ENCODE measurements around the gene OR51A4.

OR51A4 gene

DNA sequence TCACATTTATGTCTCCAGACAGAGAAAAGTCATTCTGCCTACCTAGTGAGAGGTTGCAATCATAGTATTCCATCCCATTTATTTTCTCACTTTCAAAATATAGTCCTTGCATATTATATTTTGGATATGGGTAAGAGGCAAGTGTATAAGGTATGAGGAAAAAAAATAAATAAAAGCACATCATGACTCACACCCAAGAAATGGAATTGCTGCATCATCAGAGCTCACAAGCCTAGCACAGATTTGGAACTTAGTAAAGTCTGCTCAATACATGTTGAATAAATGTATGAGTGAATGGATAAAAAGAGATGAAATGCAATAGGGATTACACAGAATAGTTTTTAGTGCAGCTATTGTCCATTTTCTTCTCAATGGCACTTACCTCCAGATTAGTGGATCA, 20.8 kb downstream of the OR51A4 start:
- TF ChIP-seq, protein P1, sequence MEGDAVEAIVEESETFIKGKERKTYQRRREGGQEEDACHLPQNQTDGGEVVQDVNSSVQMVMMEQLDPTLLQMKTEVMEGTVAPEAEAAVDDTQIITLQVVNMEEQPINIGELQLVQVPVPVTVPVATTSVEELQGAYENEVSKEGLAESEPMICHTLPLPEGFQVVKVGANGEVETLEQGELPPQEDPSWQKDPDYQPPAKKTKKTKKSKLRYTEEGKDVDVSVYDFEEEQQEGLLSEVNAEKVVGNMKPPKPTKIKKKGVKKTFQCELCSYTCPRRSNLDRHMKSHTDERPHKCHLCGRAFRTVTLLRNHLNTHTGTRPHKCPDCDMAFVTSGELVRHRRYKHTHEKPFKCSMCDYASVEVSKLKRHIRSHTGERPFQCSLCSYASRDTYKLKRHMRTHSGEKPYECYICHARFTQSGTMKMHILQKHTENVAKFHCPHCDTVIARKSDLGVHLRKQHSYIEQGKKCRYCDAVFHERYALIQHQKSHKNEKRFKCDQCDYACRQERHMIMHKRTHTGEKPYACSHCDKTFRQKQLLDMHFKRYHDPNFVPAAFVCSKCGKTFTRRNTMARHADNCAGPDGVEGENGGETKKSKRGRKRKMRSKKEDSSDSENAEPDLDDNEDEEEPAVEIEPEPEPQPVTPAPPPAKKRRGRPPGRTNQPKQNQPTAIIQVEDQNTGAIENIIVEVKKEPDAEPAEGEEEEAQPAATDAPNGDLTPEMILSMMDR (conservative IDR thresholded peaks at IDR 0.05; ENCODE audit: control insufficient read depth, insufficient read depth, low read depth, low read length), result no peak
- DNase-seq (ENCODE audit: low read depth), result peak; percentile 2
- no peak overlapping the region for H3K4me3 ChIP-seq (ENCODE audit: control insufficient read depth, low read depth, low read length)

DNA sequence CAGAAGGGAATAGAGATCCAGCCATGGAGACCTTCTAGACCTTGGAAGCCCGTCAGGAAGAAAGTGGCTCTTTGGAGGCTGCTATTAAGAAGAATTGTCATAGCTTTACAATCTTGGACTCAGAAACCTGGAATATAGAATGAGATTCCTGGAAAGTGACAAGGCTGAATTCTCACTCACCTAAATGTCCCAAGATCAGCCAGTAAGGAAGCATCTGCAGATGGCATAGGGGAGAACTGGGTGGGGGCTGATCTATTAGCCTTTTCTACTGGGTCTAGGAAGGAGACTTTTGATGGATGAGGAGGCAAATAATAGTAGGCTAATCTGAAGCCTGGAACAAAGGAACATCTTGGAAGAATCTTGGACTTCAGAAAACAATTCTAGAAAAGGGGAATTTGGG, 23.2 kb downstream of the OR51A4 start, which contains the start of gene OR51G1:
Gene OR51G1 (minus strand): TSS at position 101 of the 400 bp plus-strand sequence. CDS start 0 bp downstream, at position 101.
- H3K4me3 ChIP-seq (ENCODE audit: control insufficient read depth, low read depth, low read length), result no peak within 1 kb of the TSS
- no peak for DNase-seq (ENCODE audit: low read depth)
- TF ChIP-seq, protein P1 (conservative IDR thresholded peaks at IDR 0.05; ENCODE audit: control insufficient read depth, insufficient read depth, low read depth, low read length), result no peak

DNA sequence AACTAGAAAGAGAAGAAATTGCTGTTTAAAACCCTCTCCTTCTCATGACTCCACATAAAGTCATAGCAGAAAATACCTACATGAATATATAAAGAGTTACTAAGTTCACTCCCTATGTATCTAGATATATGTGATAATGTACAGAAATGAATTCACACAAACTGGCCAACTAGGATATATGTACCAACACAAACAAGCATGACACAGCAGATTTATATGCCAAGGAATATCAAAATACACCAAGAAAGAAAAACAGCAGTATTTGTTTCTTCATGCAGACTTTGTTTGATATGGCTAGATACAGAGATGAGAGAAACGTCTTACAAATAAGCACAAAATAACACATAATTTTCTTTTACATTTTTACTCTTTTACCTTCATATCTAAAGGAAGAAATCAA, 25.1 kb downstream of the OR51A4 start:
- TF ChIP-seq, protein P1 (conservative IDR thresholded peaks at IDR 0.05; ENCODE audit: control insufficient read depth, insufficient read depth, low read depth, low read length), result no peak
- DNase-seq (ENCODE audit: low read depth), result no peak
- H3K4me3 ChIP-seq (ENCODE audit: control insufficient read depth, low read depth, low read length), result no peak overlapping the region

DNA sequence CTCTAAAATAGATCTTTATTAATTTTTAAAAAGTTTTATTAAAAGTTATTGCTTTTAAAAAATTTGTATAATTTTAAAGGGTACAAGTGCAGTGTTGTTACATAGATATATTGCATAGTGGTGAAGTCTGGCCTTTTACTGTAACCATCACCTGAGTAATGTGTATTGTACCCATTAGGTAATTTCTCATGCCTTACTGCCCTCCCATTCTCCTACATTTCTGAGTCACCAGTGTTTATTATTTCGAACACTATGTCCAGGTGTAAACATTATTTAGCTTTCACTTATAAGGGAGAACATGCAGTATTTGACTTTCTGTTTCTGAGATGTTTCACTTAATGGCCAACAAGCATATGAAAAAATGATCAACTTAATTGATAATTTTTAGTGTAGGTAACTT, 25.6 kb downstream of the OR51A4 start:
- peak; percentile 2 for DNase-seq (ENCODE audit: low read depth)
- TF ChIP-seq, protein P1 (conservative IDR thresholded peaks at IDR 0.05; ENCODE audit: control insufficient read depth, insufficient read depth, low read depth, low read length), result no peak
- H3K4me3 ChIP-seq (ENCODE audit: control insufficient read depth, low read depth, low read length), result no peak overlapping the region

DNA sequence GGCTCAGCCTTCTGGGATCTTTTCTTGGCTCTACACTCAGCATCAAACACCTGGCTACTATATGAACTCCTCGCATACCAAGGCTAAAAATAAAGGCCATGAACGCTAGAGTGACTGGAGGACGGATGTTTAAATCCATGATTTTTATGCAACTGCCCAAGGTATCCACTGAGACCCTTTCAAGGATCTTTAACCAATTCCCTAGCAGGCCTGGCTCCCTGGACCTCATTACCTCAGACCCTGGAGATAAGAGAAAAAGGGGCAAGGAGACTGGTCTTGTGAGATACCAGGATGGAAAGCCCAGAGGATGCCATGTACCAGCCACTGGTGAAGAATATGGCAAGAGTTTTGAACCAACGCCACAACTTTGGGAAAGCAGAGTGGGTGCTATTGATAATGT, 28.2 kb downstream of the OR51A4 start, which contains the start of gene OR51G2:
Gene OR51G2 (minus strand): TSS at position 101 of the 400 bp plus-strand sequence. CDS start 3,687 bp downstream, outside the sequence.
- DNase-seq (ENCODE audit: low read depth), result no peak
- TF ChIP-seq, protein P1 (conservative IDR thresholded peaks at IDR 0.05; ENCODE audit: control insufficient read depth, insufficient read depth, low read depth, low read length), result no peak
- H3K4me3 ChIP-seq (ENCODE audit: control insufficient read depth, low read depth, low read length), result no peak within 1 kb of the TSS

DNA sequence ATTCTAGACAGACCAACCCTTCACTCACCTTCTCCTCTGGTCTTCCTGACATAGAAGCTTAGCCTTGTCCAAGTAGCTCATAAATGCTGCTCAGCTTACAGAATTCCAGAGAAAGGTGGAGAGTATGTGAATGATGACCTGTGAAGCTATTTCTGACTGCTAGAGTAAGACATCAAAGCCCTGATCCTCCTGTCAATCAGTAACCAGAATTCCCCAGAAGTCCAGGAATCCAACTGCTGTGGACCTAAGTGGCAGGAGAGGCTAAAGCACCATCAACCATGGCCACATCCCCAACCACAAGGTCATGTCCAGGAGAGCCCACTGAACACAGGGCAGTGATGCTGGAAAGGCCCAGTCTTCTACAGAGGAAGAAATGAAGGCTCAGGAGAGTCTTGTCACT, 30.8 kb downstream of the OR51A4 start:
- TF ChIP-seq, protein P1 (conservative IDR thresholded peaks at IDR 0.05; ENCODE audit: control insufficient read depth, insufficient read depth, low read depth, low read length), result no peak
- H3K4me3 ChIP-seq (ENCODE audit: control insufficient read depth, low read depth, low read length), result no peak overlapping the region
- DNase-seq (ENCODE audit: low read depth), result no peak

DNA sequence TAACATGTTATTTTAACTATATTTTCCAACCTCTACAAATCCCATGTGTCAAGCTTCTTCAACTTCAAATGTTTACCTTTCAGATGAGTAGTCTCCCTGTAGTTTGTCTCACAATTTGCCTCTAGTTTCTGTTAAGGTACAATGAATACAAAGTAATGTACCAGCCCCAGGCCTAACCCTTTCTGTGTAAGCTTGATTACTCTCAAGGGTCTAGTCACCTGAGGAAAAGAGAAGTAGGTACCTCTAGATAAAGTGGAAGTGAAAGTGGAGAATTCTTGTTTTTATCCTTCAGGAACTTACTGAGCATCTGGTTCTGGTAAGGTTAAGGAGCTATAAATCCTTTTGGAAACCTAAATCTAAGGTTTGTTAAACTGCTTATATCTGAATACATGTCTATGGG, 43.9 kb downstream of the OR51A4 start, which contains the start of gene OR51A7:
Gene OR51A7 (plus strand): TSS at position 300 of the 400 bp plus-strand sequence. CDS start 3,587 bp downstream, outside the sequence.
- TF ChIP-seq, protein P1 (conservative IDR thresholded peaks at IDR 0.05; ENCODE audit: control insufficient read depth, insufficient read depth, low read depth, low read length), result no peak
- H3K4me3 ChIP-seq (ENCODE audit: control insufficient read depth, low read depth, low read length), result no peak within 1 kb of the TSS
- no peak for DNase-seq (ENCODE audit: low read depth)
